ENCODE data around the gene ZKSCAN4. TPM values are rescaled to one million over a fixed set of nuclear protein-coding genes. Genes with fewer than 3 reads are reported as not detected.

Gene ZKSCAN4
- total and polyA plus RNA-seq, 2 of the 8 experiments (the other 6 are each of a cell fraction or from before 2014, with no cell fraction given), result 2.2 to 6.6 TPM

DNA sequence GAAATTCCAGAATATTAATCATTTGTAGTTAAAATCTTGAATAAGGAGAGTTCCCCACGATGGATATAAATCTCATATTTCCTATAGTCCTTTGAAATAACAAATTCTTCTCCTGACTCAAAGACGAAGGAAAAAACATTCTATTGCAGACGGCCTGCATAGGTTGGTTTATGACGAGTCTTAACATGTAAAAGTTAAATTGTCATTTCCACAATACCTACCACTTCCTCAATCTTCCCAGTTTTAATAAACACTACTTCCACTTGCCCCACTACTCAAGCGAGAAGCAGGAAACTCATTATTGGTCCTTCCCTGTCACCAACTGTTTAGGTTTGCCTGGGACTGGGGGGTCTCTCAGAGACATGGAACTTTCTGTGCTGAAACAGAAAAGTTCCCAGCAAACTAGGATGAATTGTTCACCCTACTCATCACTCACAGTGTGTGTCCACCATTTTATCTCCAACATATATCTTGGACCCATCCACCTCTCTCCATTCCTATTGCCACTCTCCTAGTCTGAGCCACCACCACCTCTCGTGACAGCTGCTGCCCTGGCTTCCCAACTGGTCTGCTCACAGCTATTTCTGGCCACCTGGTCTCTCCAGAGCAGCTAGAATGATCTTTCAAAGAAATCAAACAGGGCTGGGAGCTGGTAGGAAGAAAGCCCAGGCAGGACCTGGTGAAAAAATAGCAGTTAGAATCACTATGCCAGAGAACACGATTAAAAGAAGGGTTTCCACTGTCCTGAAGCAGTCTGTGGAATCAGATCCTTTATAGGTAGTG, 42.1 kb downstream of the ZKSCAN4 start:
- Histone ChIP-seq H4K5ac (ENCODE audit: insufficient read length, low read depth, low read length) (no peak overlapping the region), H4K8ac (ENCODE audit: extremely low read depth, insufficient read depth, low read length) (no peak overlapping the region), H3K4me1 (replicated peaks in 1 of 4; ENCODE audit: control insufficient read depth in 3 of 4, insufficient read depth in 4 of 4, low read length in 3 of 4) (peaks cover 0 to 2% (median under 1%) of the 10 kb centered on the region in 4 experiments; a peak in 2 of 7 replicates), H3K4me3 (ENCODE audit: extremely low read depth in 1 of 4, insufficient read depth in 2 of 4, low read depth in 3 of 4, low read length in 4 of 4) (no peak overlapping the region), H3K27me3 (replicated peaks in 1 of 4; ENCODE audit: control insufficient read depth in 3 of 4, extremely low read depth in 1 of 4, insufficient read depth in 3 of 4, low read length in 3 of 4) (peaks cover 30 to 61% (median 50%) of the 10 kb centered on the region in 4 experiments), H2AFZ (ENCODE audit: low read length) (no peak overlapping the region), H3K9me3 (ENCODE audit: insufficient read depth in 2 of 2, low read depth in 1 of 2, low read length in 1 of 2) (no peaks in the 10 kb centered on the region), H3K23ac (ENCODE audit: insufficient read length) (no peak overlapping the region), H3K18ac (ENCODE audit: extremely low read depth, low read length) (no peak overlapping the region), H3K79me1 (ENCODE audit: low read depth, low read length) (no peaks in the 10 kb centered on the region), H3K14ac (ENCODE audit: insufficient read length) (no peak overlapping the region), H4K91ac (replicated peaks; ENCODE audit: insufficient read length, low read length) (no peak overlapping the region), H3K4ac (replicated peaks; ENCODE audit: insufficient read length, low read depth, low read length) (no peak overlapping the region), H3K4me2 (ENCODE audit: insufficient read depth in 1 of 2, low read depth in 2 of 2, low read length in 2 of 2) (no peak overlapping the region), H3K27ac (ENCODE audit: low read depth, low read length) (no peak overlapping the region), H2BK20ac (ENCODE audit: low read length) (no peak overlapping the region), H2AK5ac (ENCODE audit: low read depth, low read length) (no peak overlapping the region), H3K56ac (replicated peaks; ENCODE audit: insufficient read length, low read depth, low read length) (no peak overlapping the region), H2BK5ac (ENCODE audit: low read depth, low read length) (no peak overlapping the region), H3K36me3 (ENCODE audit: control insufficient read depth in 2 of 4, insufficient read depth in 4 of 4, low read length in 3 of 4) (no peaks in the 10 kb centered on the region), H3K23me2 (ENCODE audit: low read depth, low read length) (peaks cover 19% of the 10 kb centered on the region), H2BK15ac (ENCODE audit: low read length) (no peak overlapping the region), H4K20me1 (replicated peaks in 1 of 2; ENCODE audit: control insufficient read depth in 1 of 2, insufficient read depth in 2 of 2, low read length in 2 of 2) (no peaks in the 10 kb centered on the region), H3K79me2 (ENCODE audit: control insufficient read depth in 1 of 2, insufficient read depth in 2 of 2, low read length in 2 of 2) (no peaks in the 10 kb centered on the region), H2BK12ac (ENCODE audit: low read depth, low read length) (no peak overlapping the region), H2BK120ac (replicated peaks; ENCODE audit: low read depth, low read length) (no peak overlapping the region), H3K9ac (replicated peaks in 1 of 4; ENCODE audit: extremely low read depth in 1 of 4, low read depth in 3 of 4, low read length in 3 of 4) (no peak overlapping the region)
- FAIRE-seq (no peak), DNase-seq (ENCODE audit: low read depth in 1 of 2, low spot score in 2 of 2) (no peak)
- CTCF ChIA-PET (ENCODE audit: partially characterized antibody), result interaction anchor here (1.1 kb wide), 1 partner anchor 52 kb away, joined by 3 read pairs; no protein-coding TSS in a partner anchor
- TF ChIP-seq TEAD4 (IDR thresholded peaks at IDR 0.05; ENCODE audit: low read depth, low read length) (no peak), SIX5 (IDR thresholded peaks at IDR 0.05; ENCODE audit: low read depth, low read length) (no peak), KDM5A (IDR thresholded peaks at IDR 0.05; ENCODE audit: low read length) (no peak)
- POLR2A ChIA-PET (ENCODE audit: partially characterized antibody), result no interaction called here
- WGBS, 2 experiments (ENCODE audit: extremely low coverage in 1 of 2, insufficient coverage in 1 of 2, insufficient read length in 1 of 2, insufficient replicate concordance in 2 of 2, low coverage in 1 of 2, low lambda C conversion rate in 2 of 2, missing lambda C conversion rate in 1 of 2), result 70% methylated on average over 7 of the region's 7 CpGs; no CpG with 5 or more reads in 1 of the 2 experiments
